Cardiac fibroblast (primary cell): Measurements from ENCODE around the gene OBSL1.

Experiments
- DNase-seq, 2 donors: peaks; one replicate each; pipeline versions ENCODE4 v3.0.0 to v3.0.0-alpha.2; 2010; ENCODE audit warnings: low read depth in 2 of 2
- H3K4me3 ChIP-seq, 2 donors: replicated peaks in 1 of 2; 1 replicate in 1 of 2; 2 replicates in 1 of 2; pipeline ENCODE4 v1.5.1; 2011; ENCODE audit warnings: low read depth in 2 of 2, low read length in 2 of 2, mild to moderate bottlenecking in 2 of 2, moderate library complexity in 1 of 2
- TF ChIP-seq, protein P1 (sequence below): IDR thresholded peaks from one replicate; pipeline ENCODE4 v1.5.1; 2011; ENCODE audit warnings: low read depth, mild to moderate bottlenecking, low read length, inconsistent platforms

OBSL1 gene

DNA sequence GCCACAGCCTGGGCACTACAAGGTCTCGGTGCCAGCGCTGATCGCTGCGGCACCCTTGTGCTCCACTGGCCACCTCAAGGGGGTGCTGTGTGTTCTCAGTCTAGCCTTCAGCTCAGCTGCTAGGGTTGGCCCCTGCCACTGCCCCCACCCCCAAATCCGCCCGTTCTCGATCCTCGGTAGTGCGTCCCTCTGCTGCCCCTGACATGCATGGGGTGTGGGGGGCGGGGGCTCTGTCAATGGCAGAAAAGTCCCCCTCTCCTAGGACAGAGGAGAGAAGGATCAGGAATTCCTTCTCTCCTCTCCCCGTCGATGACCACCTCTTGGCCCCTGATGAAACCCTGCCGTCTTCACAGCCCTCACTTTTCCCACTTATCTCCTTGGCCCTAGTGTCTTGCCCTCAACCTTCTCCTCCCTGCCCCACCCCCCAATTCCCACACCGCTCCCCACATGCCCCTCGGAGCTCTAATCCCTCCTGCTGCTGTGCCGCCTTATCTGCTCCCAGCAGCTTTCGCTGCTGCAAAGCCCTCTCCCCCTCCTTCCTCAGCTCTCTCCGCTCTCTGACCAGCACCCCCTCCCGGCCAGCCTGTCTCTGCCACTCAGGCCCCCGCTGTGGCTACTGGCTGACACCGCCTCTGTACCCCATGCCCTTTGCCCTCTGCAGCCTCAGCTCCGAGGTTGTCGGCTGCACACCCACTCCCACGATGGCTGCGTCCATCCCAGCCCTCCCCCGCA, 61.4 kb downstream of the OBSL1 start:
- H3K4me3 ChIP-seq = peak overlapping the region in 1 of 2 donors; percentile 23
- TF ChIP-seq, protein P1, sequence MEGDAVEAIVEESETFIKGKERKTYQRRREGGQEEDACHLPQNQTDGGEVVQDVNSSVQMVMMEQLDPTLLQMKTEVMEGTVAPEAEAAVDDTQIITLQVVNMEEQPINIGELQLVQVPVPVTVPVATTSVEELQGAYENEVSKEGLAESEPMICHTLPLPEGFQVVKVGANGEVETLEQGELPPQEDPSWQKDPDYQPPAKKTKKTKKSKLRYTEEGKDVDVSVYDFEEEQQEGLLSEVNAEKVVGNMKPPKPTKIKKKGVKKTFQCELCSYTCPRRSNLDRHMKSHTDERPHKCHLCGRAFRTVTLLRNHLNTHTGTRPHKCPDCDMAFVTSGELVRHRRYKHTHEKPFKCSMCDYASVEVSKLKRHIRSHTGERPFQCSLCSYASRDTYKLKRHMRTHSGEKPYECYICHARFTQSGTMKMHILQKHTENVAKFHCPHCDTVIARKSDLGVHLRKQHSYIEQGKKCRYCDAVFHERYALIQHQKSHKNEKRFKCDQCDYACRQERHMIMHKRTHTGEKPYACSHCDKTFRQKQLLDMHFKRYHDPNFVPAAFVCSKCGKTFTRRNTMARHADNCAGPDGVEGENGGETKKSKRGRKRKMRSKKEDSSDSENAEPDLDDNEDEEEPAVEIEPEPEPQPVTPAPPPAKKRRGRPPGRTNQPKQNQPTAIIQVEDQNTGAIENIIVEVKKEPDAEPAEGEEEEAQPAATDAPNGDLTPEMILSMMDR = peak; percentile 82
- peak; percentile 44 to 65 for DNase-seq

DNA sequence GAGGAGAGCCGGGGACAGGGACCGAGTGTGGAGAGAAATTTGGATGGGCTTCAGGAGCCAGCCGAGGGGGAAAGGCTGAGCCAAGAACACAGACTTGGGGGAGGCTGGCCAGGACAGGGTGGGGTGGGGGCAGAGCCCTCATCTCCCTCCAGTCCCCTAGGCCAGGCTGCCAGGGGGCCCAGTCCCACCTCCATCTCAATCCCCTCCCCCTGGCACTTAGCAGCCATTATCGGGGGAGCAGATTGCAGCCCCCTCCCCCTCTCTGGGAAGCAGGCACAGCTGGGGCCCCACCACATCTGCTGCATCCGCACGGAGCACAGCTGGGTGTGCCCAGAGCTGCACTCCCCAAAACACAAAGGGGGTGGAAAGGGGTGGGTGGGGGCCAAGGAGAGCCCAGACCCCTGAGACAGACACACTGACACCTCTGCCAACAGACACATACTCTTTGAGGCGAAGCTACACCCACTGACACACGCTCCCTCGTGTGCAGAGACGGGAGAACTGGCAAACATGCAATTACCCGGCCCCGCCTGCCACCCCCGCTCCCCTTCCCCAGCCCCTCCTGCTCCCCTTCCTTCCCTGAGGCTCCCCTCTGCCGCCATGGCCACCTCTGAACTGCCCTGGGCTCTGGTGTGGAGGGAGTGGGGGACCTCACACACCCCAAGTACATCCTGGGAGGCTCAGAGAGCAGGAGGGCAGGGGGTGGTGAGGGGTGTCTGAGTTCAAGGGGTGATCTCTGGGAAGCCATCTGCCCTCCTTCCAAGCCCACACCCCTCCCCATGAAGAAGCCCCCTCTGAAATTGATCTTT, 62.2 kb downstream of the OBSL1 start:
- no peak for DNase-seq
- H3K4me3 ChIP-seq = no peak overlapping the region
- TF ChIP-seq, protein P1 = no peak

DNA sequence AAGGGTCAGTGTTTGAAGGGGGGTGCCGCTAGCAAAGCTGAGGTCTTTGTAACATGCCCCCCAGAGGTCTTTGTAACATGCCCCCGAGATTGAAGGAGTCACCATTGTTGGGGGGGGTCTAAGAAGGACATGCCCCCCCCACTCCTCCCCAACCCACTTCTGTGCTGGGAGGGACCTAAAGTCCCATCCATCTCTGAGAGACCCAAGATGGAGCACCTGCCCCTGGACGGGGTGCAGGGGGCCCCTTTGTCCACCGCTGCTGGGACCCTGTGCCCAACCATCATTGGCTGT, 63.0 kb downstream of the OBSL1 start:
- H3K4me3 ChIP-seq = no peak overlapping the region
- TF ChIP-seq, protein P1 = no peak
- no peak for DNase-seq

DNA sequence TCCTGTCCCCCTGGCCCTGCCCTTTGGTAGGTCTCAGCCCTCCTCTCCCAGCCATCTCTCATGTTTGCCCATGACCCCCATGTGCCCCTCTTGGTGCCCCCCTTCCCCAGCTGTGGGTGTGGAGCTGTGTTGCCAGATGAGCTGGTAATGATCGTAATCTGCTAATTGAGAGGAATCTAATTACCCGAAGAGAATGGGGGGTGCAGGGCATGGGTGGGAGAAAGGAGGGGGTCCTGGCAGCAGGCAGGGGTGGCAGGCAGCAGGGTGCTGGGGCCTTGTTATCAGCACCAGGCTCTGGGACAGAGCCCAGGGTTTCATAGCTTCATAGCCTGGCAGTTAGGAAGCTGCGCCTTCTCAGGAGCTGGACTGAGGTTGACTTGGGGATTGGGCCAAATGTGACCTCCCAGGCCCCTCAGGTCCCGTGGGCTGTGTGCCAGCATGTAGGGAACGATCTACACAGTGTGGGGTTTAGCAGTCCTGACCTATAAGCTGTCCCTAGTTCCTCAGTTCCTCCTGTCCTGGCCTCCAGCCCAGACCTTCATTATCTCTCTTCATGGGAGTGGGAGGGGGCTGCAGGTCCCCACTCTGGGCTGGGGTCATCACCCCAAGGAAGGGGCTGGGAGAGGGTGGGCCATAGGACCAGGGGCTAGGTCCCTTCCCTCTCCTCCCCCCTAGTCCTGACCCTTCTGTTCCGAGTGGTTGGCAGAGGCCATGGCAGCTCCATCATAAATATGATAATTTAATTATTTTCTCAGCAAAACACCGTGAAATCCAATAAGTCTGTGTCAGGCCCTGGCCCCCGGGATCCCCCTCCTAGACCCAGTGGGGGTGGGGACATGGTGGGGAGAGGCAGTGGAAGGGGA, 63.5 kb downstream of the OBSL1 start:
- DNase-seq = no peak
- no peak overlapping the region for H3K4me3 ChIP-seq

DNA sequence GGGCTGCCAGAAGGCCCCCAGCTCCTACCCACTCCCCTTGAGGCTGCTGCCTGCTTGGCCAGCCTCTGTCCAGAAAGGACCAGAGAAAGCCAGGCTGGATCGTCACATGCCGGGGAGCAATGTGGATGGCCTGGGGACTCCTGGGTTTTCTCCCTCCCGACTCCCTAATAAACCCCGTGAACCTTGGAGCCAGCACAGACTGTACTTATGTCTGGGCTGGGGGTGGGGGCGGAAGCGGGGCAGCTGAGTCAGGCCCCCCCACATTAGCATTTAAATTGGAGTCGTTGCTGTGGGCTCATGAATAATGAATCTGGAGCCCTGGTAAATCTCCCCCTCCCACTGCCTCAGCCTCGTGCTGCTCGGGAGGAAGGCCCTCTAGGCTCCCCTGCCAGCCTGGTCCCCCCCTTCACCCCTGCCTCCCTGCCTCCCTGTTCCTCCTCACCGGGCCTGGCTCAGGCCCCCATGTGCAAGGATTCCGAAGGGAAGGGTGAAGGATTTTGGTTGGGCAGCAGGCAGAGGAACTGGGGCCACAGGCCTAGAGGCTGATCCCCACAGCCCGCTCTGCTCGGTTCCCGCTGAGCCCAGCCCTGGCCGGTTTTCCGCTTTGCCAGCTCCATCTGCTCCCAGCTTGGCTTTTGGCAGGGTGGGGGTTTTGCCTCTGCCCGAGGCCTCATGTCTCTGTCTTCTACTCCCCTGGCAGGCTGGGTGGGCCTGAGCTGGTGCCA, 64.4 kb downstream of the OBSL1 start:
- TF ChIP-seq, protein P1 = no peak
- DNase-seq = no peak
- no peak overlapping the region for H3K4me3 ChIP-seq

More for the DNA sequence above, 63.5 kb downstream of the OBSL1 start:
- TF ChIP-seq, protein P1 = no peak

DNA sequence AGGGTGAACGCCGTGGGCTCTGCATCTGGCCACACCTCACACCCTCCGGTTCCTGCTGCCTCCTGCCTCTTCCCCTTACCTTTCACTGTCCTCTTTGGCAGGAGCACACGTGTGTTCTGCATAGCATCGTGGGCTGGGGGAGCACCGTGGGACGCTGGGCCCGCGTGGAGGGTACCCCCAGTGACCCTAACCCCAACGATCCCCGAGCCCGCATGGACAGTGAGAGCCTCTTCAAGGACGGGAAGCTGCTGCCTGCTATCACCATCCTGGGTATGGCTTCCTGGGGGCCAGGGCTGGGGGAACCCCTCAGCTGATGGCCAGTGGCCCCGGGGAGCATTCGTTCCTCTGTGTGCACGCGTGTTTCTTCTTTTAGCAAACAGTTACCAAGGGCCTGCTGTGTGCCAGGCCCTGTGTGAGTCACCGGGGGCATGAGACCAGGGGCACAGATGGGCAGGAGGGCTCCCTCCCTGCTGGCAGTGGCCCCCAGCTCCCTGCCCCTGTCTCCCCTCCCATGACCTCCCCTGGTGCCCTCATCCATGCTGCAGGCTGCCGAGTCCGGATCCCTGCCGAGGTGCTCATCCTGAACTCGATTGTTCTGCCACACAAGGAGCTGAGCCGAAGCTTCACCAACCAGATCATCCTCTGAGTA, 65.1 kb downstream of the OBSL1 start:
- TF ChIP-seq, protein P1 = no peak
- no peak overlapping the region for H3K4me3 ChIP-seq
- DNase-seq = no peak
